ENCODE results near the gene APOA4.

Gene APOA4

DNA sequence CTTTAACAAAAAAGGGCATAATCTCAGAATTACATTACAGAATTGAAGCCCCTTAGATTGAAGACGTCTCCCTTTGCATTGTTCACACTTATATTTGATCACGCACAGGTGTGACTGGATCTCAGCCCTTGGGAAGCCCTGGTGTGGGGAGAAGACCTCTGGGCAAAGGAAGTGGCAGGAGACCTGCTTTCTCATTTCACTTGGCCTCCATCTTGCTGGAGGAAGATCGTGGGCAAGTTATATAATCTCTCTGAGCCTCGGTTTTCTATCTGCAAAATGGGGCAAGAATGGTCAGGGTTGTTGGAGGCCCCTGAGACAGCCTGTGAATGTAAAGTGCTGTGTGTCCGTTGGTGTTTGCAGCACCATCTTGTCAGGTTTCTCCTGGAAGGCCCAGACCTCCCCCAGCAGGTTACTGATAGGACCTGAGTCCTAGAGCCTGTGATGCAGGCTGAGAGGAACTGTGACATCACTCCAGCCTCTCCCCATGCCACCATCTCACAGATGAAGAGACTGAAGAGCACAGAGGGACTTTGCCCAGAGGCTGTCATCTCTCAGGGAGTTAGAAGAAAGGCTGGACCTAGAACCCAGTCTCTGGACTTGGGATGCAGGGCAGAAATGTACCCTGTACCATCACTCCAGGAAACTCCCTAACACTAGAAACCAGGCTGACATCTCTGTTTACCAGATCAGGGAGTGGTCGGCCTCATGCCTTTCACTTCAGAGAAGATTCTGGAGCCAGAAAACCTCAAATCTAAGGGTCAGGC, 15.4 kb upstream of the APOA4 start:
- Histone ChIP-seq H3K4me1 (ENCODE audit: control insufficient read depth, insufficient read depth, low read length) (no peaks in the 10 kb centered on the region), H3K9me3 (ENCODE audit: control insufficient read depth, insufficient read depth, low read depth, low read length) (no peaks in the 10 kb centered on the region), H3K4me3 (ENCODE audit: low read depth, low read length) (no peak overlapping the region), H3K36me3 (ENCODE audit: control insufficient read depth in 2 of 2, insufficient read depth in 1 of 2, low read length in 2 of 2) (peaks cover 0 to 7% of the 10 kb centered on the region in 2 experiments; a peak in 1 of 3 replicates), H3K27ac (ENCODE audit: extremely low read depth, low read depth, low read length) (no peak overlapping the region)
- ChIA-PET POLR2A (no interaction called here), CTCF (interaction anchor here (0.6 to 4.9 kb wide), 2 partner anchors 46 to 107 kb away, joined by 3 to 118 read pairs; partner anchors contain the start of gene APOA5)
- TF ChIP-seq, protein P1, sequence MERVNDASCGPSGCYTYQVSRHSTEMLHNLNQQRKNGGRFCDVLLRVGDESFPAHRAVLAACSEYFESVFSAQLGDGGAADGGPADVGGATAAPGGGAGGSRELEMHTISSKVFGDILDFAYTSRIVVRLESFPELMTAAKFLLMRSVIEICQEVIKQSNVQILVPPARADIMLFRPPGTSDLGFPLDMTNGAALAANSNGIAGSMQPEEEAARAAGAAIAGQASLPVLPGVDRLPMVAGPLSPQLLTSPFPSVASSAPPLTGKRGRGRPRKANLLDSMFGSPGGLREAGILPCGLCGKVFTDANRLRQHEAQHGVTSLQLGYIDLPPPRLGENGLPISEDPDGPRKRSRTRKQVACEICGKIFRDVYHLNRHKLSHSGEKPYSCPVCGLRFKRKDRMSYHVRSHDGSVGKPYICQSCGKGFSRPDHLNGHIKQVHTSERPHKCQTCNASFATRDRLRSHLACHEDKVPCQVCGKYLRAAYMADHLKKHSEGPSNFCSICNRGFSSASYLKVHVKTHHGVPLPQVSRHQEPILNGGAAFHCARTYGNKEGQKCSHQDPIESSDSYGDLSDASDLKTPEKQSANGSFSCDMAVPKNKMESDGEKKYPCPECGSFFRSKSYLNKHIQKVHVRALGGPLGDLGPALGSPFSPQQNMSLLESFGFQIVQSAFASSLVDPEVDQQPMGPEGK (tag by site-specific recombination; IDR thresholded peaks at IDR 0.05): no peak
- TF ChIP-seq, protein P2, sequence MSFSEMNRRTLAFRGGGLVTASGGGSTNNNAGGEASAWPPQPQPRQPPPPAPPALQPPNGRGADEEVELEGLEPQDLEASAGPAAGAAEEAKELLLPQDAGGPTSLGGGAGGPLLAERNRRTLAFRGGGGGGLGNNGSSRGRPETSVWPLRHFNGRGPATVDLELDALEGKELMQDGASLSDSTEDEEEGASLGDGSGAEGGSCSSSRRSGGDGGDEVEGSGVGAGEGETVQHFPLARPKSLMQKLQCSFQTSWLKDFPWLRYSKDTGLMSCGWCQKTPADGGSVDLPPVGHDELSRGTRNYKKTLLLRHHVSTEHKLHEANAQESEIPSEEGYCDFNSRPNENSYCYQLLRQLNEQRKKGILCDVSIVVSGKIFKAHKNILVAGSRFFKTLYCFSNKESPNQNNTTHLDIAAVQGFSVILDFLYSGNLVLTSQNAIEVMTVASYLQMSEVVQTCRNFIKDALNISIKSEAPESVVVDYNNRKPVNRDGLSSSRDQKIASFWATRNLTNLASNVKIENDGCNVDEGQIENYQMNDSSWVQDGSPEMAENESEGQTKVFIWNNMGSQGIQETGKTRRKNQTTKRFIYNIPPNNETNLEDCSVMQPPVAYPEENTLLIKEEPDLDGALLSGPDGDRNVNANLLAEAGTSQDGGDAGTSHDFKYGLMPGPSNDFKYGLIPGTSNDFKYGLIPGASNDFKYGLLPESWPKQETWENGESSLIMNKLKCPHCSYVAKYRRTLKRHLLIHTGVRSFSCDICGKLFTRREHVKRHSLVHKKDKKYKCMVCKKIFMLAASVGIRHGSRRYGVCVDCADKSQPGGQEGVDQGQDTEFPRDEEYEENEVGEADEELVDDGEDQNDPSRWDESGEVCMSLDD (tag by site-specific recombination; IDR thresholded peaks at IDR 0.05): no peak
- TF ChIP-seq, protein P3, sequence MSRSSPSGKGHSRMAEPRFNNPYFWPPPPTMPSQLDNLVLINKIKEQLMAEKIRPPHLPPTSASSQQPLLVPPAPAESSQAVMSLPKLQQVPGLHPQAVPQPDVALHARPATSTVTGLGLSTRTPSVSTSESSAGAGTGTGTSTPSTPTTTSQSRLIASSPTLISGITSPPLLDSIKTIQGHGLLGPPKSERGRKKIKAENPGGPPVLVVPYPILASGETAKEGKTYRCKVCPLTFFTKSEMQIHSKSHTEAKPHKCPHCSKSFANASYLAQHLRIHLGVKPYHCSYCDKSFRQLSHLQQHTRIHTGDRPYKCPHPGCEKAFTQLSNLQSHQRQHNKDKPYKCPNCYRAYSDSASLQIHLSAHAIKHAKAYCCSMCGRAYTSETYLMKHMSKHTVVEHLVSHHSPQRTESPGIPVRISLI (tag by site-specific recombination; IDR thresholded peaks at IDR 0.05): no peak
- TF ChIP-seq OVOL3 (tag by site-specific recombination; IDR thresholded peaks at IDR 0.05): no peak
- TF ChIP-seq, protein P4, sequence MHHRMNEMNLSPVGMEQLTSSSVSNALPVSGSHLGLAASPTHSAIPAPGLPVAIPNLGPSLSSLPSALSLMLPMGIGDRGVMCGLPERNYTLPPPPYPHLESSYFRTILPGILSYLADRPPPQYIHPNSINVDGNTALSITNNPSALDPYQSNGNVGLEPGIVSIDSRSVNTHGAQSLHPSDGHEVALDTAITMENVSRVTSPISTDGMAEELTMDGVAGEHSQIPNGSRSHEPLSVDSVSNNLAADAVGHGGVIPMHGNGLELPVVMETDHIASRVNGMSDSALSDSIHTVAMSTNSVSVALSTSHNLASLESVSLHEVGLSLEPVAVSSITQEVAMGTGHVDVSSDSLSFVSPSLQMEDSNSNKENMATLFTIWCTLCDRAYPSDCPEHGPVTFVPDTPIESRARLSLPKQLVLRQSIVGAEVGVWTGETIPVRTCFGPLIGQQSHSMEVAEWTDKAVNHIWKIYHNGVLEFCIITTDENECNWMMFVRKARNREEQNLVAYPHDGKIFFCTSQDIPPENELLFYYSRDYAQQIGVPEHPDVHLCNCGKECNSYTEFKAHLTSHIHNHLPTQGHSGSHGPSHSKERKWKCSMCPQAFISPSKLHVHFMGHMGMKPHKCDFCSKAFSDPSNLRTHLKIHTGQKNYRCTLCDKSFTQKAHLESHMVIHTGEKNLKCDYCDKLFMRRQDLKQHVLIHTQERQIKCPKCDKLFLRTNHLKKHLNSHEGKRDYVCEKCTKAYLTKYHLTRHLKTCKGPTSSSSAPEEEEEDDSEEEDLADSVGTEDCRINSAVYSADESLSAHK (tag by site-specific recombination; IDR thresholded peaks at IDR 0.05): no peak
- TF ChIP-seq ZNF791 (tag by site-specific recombination; IDR thresholded peaks at IDR 0.05): no peak
- TF ChIP-seq, protein P5, sequence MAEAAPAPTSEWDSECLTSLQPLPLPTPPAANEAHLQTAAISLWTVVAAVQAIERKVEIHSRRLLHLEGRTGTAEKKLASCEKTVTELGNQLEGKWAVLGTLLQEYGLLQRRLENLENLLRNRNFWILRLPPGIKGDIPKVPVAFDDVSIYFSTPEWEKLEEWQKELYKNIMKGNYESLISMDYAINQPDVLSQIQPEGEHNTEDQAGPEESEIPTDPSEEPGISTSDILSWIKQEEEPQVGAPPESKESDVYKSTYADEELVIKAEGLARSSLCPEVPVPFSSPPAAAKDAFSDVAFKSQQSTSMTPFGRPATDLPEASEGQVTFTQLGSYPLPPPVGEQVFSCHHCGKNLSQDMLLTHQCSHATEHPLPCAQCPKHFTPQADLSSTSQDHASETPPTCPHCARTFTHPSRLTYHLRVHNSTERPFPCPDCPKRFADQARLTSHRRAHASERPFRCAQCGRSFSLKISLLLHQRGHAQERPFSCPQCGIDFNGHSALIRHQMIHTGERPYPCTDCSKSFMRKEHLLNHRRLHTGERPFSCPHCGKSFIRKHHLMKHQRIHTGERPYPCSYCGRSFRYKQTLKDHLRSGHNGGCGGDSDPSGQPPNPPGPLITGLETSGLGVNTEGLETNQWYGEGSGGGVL (tag by site-specific recombination; IDR thresholded peaks at IDR 0.05): no peak
- TF ChIP-seq, protein P6, sequence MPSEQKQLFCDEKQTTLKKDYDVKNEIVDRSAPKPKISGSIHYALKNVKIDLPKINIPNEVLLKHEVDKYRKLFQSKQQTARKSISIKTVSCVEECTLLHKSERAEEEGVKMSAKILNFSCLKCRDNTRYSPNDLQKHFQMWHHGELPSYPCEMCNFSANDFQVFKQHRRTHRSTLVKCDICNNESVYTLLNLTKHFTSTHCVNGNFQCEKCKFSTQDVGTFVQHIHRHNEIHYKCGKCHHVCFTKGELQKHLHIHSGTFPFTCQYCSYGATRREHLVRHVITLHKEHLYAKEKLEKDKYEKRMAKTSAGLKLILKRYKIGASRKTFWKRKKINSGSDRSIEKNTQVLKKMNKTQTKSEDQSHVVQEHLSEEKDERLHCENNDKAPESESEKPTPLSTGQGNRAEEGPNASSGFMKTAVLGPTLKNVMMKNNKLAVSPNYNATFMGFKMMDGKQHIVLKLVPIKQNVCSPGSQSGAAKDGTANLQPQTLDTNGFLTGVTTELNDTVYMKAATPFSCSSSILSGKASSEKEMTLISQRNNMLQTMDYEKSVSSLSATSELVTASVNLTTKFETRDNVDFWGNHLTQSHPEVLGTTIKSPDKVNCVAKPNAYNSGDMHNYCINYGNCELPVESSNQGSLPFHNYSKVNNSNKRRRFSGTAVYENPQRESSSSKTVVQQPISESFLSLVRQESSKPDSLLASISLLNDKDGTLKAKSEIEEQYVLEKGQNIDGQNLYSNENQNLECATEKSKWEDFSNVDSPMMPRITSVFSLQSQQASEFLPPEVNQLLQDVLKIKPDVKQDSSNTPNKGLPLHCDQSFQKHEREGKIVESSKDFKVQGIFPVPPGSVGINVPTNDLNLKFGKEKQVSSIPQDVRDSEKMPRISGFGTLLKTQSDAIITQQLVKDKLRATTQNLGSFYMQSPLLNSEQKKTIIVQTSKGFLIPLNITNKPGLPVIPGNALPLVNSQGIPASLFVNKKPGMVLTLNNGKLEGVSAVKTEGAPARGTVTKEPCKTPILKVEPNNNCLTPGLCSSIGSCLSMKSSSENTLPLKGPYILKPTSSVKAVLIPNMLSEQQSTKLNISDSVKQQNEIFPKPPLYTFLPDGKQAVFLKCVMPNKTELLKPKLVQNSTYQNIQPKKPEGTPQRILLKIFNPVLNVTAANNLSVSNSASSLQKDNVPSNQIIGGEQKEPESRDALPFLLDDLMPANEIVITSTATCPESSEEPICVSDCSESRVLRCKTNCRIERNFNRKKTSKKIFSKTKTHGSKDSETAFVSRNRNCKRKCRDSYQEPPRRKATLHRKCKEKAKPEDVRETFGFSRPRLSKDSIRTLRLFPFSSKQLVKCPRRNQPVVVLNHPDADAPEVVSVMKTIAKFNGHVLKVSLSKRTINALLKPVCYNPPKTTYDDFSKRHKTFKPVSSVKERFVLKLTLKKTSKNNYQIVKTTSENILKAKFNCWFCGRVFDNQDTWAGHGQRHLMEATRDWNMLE (tag by site-specific recombination; conservative IDR thresholded peaks at IDR 0.05; ENCODE audit: low read depth): no peak
- no peak for TF ChIP-seq WT1 (tag by site-specific recombination; IDR thresholded peaks at IDR 0.05)
- TF ChIP-seq GLIS2 (tag by site-specific recombination; IDR thresholded peaks at IDR 0.05): no peak
- TF ChIP-seq ZNF629 (tag by site-specific recombination; IDR thresholded peaks at IDR 0.05): no peak
- TF ChIP-seq, protein P7, sequence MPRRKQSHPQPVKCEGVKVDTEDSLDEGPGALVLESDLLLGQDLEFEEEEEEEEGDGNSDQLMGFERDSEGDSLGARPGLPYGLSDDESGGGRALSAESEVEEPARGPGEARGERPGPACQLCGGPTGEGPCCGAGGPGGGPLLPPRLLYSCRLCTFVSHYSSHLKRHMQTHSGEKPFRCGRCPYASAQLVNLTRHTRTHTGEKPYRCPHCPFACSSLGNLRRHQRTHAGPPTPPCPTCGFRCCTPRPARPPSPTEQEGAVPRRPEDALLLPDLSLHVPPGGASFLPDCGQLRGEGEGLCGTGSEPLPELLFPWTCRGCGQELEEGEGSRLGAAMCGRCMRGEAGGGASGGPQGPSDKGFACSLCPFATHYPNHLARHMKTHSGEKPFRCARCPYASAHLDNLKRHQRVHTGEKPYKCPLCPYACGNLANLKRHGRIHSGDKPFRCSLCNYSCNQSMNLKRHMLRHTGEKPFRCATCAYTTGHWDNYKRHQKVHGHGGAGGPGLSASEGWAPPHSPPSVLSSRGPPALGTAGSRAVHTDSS (tag by site-specific recombination; IDR thresholded peaks at IDR 0.05): no peak
- no peak for TF ChIP-seq MEIS1 (CRISPR knock-in tag; IDR thresholded peaks at IDR 0.05; ENCODE audit: borderline replicate concordance)
- TF ChIP-seq, protein P8, sequence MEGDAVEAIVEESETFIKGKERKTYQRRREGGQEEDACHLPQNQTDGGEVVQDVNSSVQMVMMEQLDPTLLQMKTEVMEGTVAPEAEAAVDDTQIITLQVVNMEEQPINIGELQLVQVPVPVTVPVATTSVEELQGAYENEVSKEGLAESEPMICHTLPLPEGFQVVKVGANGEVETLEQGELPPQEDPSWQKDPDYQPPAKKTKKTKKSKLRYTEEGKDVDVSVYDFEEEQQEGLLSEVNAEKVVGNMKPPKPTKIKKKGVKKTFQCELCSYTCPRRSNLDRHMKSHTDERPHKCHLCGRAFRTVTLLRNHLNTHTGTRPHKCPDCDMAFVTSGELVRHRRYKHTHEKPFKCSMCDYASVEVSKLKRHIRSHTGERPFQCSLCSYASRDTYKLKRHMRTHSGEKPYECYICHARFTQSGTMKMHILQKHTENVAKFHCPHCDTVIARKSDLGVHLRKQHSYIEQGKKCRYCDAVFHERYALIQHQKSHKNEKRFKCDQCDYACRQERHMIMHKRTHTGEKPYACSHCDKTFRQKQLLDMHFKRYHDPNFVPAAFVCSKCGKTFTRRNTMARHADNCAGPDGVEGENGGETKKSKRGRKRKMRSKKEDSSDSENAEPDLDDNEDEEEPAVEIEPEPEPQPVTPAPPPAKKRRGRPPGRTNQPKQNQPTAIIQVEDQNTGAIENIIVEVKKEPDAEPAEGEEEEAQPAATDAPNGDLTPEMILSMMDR (tag by site-specific recombination; IDR thresholded peaks at IDR 0.05): no peak
- TF ChIP-seq OSR2 (tag by site-specific recombination; IDR thresholded peaks at IDR 0.05): no peak
- no peak for TF ChIP-seq ZNF510 (tag by site-specific recombination; IDR thresholded peaks at IDR 0.05; ENCODE audit: insufficient replicate concordance)
